ENCODE results near the gene SEMA6D. TPM values are rescaled to one million over a fixed set of nuclear protein-coding genes. Genes with fewer than 3 reads are reported as not detected.

SEMA6D gene
- total RNA-seq, 2 donors from 2014 or later = 12.2 to 14.3 TPM

DNA sequence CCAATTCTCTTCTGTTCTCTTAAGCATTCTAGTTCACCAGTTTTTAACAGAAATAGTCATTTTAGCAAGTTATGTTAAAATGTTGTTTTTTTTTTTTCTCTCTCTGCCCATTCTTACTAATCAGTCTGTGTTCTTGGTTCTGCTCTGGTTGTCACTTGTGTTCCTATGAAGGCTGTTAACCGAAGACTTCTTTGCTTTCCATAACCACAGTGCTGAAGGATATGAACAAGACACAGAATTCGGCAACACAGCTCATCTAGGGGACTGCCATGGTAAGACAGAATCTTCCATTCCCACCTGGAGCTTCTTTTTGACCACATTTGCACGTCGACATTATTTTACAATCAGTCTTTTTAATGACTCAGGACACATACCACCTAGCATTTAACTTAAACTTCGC, 49.1 kb downstream of the SEMA6D start:
- Histone ChIP-seq H3K9me3 (no peaks in the 10 kb centered on the region), H3K4me3 (no peak overlapping the region), H3K4me1 (no peaks in the 10 kb centered on the region), H3K27me3 (no peaks in the 10 kb centered on the region), H3K36me3 (peaks cover 76% of the 10 kb centered on the region), H3K27ac (no peak overlapping the region)
- no peak for DNase-seq (ENCODE audit: low spot score)
- TF ChIP-seq, protein P1, sequence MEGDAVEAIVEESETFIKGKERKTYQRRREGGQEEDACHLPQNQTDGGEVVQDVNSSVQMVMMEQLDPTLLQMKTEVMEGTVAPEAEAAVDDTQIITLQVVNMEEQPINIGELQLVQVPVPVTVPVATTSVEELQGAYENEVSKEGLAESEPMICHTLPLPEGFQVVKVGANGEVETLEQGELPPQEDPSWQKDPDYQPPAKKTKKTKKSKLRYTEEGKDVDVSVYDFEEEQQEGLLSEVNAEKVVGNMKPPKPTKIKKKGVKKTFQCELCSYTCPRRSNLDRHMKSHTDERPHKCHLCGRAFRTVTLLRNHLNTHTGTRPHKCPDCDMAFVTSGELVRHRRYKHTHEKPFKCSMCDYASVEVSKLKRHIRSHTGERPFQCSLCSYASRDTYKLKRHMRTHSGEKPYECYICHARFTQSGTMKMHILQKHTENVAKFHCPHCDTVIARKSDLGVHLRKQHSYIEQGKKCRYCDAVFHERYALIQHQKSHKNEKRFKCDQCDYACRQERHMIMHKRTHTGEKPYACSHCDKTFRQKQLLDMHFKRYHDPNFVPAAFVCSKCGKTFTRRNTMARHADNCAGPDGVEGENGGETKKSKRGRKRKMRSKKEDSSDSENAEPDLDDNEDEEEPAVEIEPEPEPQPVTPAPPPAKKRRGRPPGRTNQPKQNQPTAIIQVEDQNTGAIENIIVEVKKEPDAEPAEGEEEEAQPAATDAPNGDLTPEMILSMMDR (IDR thresholded peaks at IDR 0.05) = no peak

DNA sequence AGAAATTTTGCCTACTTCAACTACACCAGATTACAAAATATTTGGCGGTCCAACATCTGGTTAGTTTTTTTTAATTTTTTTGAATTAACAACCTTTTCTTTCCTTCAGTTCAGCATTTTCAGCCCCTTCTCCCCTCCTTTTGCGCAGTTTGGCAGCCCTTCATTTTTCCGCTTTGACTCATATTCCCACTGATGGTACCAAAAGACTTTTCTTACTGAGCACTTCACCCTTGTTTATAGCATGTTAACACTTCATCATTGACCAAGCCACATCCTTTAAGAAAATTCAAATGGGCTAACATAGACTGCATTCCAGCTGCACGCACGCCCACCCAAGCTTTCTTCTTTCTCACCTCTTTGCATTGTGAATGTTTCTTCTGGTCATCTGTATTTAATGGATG, 49.7 kb downstream of the SEMA6D start:
- no peak for DNase-seq (ENCODE audit: low spot score)
- Histone ChIP-seq H3K9me3 (no peaks in the 10 kb centered on the region), H3K4me3 (no peak overlapping the region), H3K36me3 (peaks cover 80% of the 10 kb centered on the region), H3K27ac (no peak overlapping the region), H3K27me3 (no peaks in the 10 kb centered on the region), H3K4me1 (no peaks in the 10 kb centered on the region)
- TF ChIP-seq, protein P1 (IDR thresholded peaks at IDR 0.05) = no peak

DNA sequence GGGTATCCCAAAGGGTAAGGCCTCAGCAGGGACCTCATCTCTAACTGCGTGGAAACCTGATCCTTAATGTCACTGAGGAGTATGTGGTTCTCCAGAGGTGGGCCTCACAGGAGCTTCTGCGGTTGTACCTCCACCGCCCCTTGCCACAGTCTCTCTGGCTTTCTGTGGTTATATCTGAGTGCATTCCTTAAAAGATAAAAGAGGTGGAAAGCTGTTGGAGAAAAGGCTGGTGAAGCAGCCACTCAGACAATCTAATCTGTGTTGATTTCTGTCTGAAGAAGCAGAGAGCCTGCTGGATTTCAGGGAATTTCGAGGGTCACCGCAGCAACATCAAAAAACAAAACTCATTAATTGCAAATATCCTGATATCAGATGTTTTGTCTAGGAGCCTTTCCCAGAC, 51.4 kb downstream of the SEMA6D start:
- no peak overlapping the region for H3K4me3 ChIP-seq
- TF ChIP-seq, protein P1 (IDR thresholded peaks at IDR 0.05) = no peak
- H3K4me1 ChIP-seq = no peaks in the 10 kb centered on the region
- H3K27ac ChIP-seq = no peak overlapping the region
- H3K36me3 ChIP-seq = peaks cover 65% of the 10 kb centered on the region
- H3K9me3 ChIP-seq = no peaks in the 10 kb centered on the region
- H3K27me3 ChIP-seq = no peaks in the 10 kb centered on the region
- no peak for DNase-seq (ENCODE audit: low spot score)

DNA sequence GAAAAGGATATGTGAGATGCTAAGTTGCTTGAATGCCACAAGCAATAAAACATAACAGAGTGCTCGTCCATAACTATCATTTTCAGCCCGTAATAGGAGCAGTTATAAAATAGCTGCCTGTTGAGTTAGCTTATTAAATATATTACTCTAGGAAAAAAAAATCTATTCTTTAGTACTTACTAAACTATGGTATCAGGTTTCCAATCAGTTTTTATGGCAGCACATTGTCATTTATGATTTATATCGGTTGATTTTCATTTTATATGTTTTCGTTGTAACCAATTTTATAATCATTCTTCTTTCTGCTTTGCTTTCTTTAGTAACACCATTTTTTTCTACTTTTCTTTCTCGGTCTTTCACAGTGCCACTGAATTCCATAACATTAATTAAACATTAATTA, 51.9 kb downstream of the SEMA6D start:
- no peaks in the 10 kb centered on the region for H3K27me3 ChIP-seq
- no peaks in the 10 kb centered on the region for H3K4me1 ChIP-seq
- peaks cover 60% of the 10 kb centered on the region for H3K36me3 ChIP-seq
- H3K4me3 ChIP-seq = no peak overlapping the region
- no peaks in the 10 kb centered on the region for H3K9me3 ChIP-seq
- H3K27ac ChIP-seq = no peak overlapping the region
- TF ChIP-seq, protein P1 (IDR thresholded peaks at IDR 0.05) = no peak
- no peak for DNase-seq (ENCODE audit: low spot score)

DNA sequence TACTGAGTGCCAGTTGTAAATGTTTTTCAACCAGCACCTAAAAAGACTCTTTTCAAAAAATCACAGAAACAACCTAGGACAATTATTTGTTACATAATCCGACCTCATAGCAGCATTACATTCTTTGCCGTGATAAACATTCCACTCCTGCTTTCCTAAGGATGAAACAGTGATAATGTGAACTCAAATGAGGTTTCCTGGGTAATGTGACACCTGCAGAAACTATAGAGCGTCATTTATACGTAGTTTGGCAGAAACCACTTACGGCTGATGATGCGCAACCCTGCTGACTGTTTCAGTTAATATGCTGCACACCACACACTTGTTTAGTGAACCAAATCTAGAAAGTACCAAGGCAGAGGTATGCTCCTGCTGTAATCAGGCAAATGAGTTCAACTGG, 55.8 kb downstream of the SEMA6D start:
- no peaks in the 10 kb centered on the region for H3K4me1 ChIP-seq
- H3K9me3 ChIP-seq = no peaks in the 10 kb centered on the region
- H3K27ac ChIP-seq = no peak overlapping the region
- no peak overlapping the region for H3K4me3 ChIP-seq
- DNase-seq (ENCODE audit: low spot score) = no peak
- peaks cover 24% of the 10 kb centered on the region for H3K36me3 ChIP-seq
- no peaks in the 10 kb centered on the region for H3K27me3 ChIP-seq
- TF ChIP-seq, protein P1 (IDR thresholded peaks at IDR 0.05) = no peak

DNA sequence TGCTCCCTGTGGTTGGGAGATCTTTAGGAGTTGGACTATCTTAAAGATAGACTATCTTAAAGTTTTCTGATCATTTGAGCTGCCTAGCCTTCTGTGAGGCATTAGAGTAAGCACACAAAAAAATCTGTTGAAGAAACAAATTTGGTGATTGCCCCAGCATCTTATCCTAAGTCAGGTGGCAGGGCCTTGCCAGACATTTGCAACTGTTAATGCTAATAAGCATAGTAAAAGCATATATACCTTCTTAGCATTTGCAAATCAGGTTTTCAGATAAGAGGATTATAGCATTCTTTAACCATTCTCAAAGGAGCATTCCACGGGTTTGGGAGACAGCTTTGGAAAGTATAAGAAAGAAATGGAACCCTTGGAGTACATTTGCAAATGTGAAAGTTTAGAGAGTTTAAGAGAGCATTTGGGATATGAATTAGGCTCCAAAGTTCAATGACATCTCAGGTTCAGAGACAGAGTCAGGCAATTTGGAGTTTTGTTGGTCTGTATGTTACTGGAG, 61.0 kb downstream of the SEMA6D start:
- TF ChIP-seq, protein P1 (IDR thresholded peaks at IDR 0.05) = no peak
- DNase-seq (ENCODE audit: low spot score) = no peak
- H3K36me3 ChIP-seq = no peaks in the 10 kb centered on the region
- no peaks in the 10 kb centered on the region for H3K27me3 ChIP-seq
- H3K4me3 ChIP-seq = no peak overlapping the region
- no peaks in the 10 kb centered on the region for H3K9me3 ChIP-seq
- no peak overlapping the region for H3K27ac ChIP-seq
- H3K4me1 ChIP-seq = no peaks in the 10 kb centered on the region

Measured in right atrium auricular region (tissue), 2 donors.